ENCODE measurements around the gene RPS6KC1.

DNA sequence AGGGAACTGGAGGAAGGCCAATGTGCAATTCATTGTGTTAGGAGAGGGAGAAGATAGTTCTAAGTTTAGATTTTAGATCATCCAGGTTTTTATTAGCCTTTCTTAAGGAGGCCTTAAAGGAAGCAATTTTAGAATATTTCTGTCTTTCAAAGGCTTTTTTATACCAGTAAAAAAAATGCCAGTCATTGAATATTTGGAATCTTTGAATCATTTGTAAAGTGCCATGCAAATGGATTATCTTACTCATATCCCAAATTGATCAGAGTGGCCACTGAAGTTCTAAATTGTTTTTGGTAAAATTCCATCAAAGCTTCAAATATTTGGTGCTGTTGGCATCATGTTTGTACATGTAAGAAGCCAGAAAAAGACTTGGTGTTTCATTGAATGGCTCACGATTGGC is 244.8 kb downstream of the RPS6KC1 start:
- TF ChIP-seq, protein P1, sequence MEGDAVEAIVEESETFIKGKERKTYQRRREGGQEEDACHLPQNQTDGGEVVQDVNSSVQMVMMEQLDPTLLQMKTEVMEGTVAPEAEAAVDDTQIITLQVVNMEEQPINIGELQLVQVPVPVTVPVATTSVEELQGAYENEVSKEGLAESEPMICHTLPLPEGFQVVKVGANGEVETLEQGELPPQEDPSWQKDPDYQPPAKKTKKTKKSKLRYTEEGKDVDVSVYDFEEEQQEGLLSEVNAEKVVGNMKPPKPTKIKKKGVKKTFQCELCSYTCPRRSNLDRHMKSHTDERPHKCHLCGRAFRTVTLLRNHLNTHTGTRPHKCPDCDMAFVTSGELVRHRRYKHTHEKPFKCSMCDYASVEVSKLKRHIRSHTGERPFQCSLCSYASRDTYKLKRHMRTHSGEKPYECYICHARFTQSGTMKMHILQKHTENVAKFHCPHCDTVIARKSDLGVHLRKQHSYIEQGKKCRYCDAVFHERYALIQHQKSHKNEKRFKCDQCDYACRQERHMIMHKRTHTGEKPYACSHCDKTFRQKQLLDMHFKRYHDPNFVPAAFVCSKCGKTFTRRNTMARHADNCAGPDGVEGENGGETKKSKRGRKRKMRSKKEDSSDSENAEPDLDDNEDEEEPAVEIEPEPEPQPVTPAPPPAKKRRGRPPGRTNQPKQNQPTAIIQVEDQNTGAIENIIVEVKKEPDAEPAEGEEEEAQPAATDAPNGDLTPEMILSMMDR (conservative IDR thresholded peaks at IDR 0.05 in 1 of 2, IDR thresholded peaks at IDR 0.05 in 1 of 2; ENCODE audit: extremely low read depth in 1 of 2, insufficient read depth in 1 of 2, low read depth in 1 of 2, low read length in 2 of 2): no peak
- TF ChIP-seq EZH2 (IDR thresholded peaks at IDR 0.05; ENCODE audit: borderline replicate concordance, low read length): no peak

Measured in mammary epithelial cell (primary cell).